ENCODE measurements around the gene RBM10. TPM values are rescaled to one million over a fixed set of nuclear protein-coding genes. Genes with fewer than 3 reads are reported as not detected.

The RBM10 gene
- total RNA-seq, 4 donors from 2014 or later, result 26.5 to 43.0 (median 35.2) TPM

DNA sequence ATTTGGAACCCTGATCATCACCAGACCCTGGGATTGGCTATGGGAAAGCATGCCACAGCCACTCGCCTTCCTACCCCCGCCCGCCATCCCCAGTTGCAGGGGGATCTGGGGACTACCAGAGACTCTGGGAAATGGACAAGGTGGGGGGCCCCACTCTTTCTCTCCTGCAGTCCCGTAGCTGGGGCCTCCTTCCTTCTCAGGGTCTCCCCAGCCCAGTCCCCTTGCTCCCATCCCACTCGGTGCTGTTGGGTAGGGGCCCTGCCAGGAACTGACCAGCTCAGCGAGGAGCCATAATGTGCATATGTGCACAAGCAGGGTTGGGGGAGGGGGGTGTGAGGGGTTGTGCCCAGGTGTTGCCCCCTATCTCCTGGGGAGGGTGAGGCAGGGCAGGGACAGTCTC is 84.4 kb downstream of the RBM10 start:
- Histone ChIP-seq H3K36me3 (peaks cover 38% of the 10 kb centered on the region in 2 donors), H3K4me3 (replicated peaks in 1 of 3) (no peak overlapping the region), H3K4me1 (peaks cover 0 to 6% of the 10 kb centered on the region in 2 donors), H3K27me3 (no peaks in the 10 kb centered on the region), H3K27ac (no peak overlapping the region), H3K9me3 (no peaks in the 10 kb centered on the region)
- TF ChIP-seq, protein P1, sequence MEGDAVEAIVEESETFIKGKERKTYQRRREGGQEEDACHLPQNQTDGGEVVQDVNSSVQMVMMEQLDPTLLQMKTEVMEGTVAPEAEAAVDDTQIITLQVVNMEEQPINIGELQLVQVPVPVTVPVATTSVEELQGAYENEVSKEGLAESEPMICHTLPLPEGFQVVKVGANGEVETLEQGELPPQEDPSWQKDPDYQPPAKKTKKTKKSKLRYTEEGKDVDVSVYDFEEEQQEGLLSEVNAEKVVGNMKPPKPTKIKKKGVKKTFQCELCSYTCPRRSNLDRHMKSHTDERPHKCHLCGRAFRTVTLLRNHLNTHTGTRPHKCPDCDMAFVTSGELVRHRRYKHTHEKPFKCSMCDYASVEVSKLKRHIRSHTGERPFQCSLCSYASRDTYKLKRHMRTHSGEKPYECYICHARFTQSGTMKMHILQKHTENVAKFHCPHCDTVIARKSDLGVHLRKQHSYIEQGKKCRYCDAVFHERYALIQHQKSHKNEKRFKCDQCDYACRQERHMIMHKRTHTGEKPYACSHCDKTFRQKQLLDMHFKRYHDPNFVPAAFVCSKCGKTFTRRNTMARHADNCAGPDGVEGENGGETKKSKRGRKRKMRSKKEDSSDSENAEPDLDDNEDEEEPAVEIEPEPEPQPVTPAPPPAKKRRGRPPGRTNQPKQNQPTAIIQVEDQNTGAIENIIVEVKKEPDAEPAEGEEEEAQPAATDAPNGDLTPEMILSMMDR (IDR thresholded peaks at IDR 0.05), result no peak
- no peak for TF ChIP-seq POLR2A (IDR thresholded peaks at IDR 0.05)
- intact Hi-C loops (cut with DNase I), result loop anchor here (10.0 kb wide), 1 partner anchor 135 kb away; no protein-coding TSS in a partner anchor
- WGBS, 2 donors, result 93 to 100% methylated on average over 2 to 5 of the region's 6 CpGs
- DNase-seq, result no peak

DNA sequence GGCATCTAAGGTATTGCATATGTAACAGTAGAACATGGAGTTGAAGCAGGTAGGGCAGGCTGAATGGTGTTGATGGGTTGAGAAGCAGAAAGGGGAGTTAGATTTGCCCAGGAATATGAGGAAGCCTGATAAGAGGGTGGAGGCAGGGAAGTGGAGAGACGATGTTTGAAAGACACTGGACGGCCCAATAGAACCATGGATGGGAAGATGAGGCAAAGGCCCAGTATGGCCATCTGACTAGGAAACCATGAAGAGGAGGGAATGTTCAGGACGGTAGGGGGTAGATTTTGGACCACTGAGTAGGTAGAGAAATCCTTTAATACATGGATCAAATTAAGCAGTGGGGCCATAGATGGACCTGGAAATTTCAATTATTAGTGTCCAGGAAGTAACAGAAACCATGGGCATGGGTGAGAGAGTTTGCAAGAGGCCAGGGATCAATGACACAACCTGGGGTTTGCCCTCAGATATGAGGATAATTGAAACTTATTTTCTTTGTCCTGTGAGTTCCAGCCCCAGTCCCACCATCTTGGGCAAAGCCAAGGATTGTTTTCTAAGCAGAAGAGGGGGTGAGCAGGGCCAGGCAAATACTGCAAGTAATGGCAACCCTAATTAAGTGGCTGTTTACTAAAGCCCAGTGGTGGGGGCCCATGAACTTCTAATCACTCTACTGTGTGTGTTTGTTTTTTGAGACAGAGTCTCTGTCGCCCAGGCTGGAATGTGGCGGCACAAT is 85.3 kb downstream of the RBM10 start:
- no peak overlapping the region for H3K27ac ChIP-seq
- intact Hi-C loops (cut with DNase I), result no loop called here
- H3K27me3 ChIP-seq, result no peaks in the 10 kb centered on the region
- WGBS, 2 donors, result 88 to 94% methylated on average over 5 of the region's 5 CpGs
- peaks cover 29% of the 10 kb centered on the region in 2 donors for H3K36me3 ChIP-seq
- no peaks in the 10 kb centered on the region for H3K9me3 ChIP-seq
- H3K4me1 ChIP-seq, result peaks cover 0 to 6% of the 10 kb centered on the region in 2 donors
- no peak for DNase-seq
- no peak overlapping the region for H3K4me3 ChIP-seq (replicated peaks in 1 of 3)
- TF ChIP-seq POLR2A (IDR thresholded peaks at IDR 0.05), result no peak
- TF ChIP-seq, protein P1 (IDR thresholded peaks at IDR 0.05), result no peak

DNA sequence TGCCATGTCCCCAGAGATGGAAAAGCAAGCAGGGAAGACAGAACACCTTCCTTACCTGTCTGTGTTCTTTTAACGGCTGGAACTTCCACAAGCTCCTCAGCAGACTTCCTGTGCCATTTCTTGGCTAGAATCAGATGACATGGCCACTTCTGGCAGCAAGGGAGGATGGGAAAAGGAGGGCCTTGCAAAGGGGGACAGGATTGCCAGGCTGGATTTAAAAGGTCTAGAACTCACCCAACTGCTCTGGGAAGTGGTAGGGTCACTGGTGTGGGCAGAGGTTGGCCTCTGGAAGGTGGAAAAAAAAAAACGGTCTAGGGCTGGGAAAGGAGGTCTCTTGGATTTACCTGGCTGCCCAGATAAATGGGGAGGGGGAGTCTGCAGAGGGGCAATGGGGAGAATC is 86.1 kb downstream of the RBM10 start:
- no peak overlapping the region for H3K27ac ChIP-seq
- no peaks in the 10 kb centered on the region for H3K9me3 ChIP-seq
- H3K27me3 ChIP-seq, result no peaks in the 10 kb centered on the region
- no peak overlapping the region for H3K4me3 ChIP-seq (replicated peaks in 1 of 3)
- TF ChIP-seq, protein P1 (IDR thresholded peaks at IDR 0.05), result no peak
- TF ChIP-seq POLR2A (IDR thresholded peaks at IDR 0.05), result no peak
- H3K4me1 ChIP-seq, result peaks cover 0 to 6% of the 10 kb centered on the region in 2 donors
- no peak for DNase-seq
- WGBS, 2 donors, result 63 to 69% methylated on average over 1 to 2 of the region's 2 CpGs
- peaks cover 20 to 21% of the 10 kb centered on the region in 2 donors for H3K36me3 ChIP-seq
- intact Hi-C loops (cut with DNase I), result no loop called here

DNA sequence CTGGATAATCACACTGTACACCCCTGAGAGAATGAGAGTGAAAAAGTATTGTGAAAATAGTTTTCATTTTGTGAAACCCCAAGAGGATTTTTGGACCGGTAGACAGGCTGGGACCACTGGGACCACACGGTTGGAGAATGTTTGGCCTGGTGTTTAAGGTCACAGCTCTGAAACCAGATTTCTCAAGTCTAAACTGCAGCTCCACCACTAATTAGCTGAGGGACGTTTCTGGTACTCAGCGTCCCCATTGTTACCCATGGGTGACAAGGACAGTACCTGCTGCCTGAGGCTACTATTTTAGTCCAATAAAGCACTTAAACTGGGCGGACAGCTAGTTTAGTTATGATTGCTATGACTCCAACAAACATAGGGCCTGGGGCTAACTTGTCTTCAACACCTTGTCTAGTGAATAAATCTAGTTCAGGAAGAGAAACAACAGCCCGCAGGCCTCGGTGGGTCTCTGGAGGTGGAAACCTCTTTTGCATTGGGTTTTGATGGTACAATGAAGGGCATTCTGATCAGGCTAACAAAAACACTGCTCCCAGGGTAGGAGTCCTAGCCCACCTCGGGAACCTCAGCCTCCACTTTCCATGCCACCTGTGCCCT is 87.3 kb downstream of the RBM10 start:
- Histone ChIP-seq H3K4me3 (replicated peaks in 1 of 3) (peak overlapping the region in 1 of 3 donors; percentile 40), H3K27me3 (no peaks in the 10 kb centered on the region), H3K9me3 (no peaks in the 10 kb centered on the region), H3K27ac (peak overlapping the region; percentile 83 to 98 (median 95)), H3K36me3 (peaks cover 9 to 11% of the 10 kb centered on the region in 2 donors), H3K4me1 (peaks cover 0 to 6% of the 10 kb centered on the region in 2 donors)
- intact Hi-C loops (cut with DNase I), result no loop called here
- peak in 1 of 2 donors; percentile 9 for DNase-seq
- 44 to 76% methylated on average over 3 to 5 of the region's 8 CpGs for WGBS, 2 donors
- no peak for TF ChIP-seq POLR2A (IDR thresholded peaks at IDR 0.05)
- TF ChIP-seq, protein P1 (IDR thresholded peaks at IDR 0.05), result no peak

DNA sequence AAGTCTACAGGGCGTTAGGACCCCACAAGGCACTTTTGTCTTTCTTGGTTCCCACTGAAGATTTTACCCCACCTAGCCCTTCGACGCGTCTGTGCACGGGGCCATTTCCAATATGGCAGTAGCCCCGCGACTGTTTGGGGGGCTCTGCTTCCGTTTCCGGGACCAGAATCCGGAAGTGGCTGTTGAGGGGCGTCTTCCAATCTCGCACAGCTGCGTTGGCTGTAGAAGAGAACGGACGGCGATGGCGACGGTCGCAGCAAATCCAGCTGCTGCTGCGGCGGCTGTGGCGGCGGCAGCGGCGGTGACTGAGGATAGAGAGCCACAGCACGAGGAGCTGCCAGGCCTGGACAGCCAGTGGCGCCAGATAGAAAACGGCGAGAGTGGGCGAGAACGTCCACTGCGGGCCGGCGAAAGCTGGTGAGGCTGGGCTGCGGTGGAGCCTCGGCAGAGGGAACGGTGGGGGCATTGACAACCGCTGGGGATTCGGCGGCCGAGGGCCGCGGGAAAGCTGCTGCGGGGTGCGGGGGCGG is 87.8 kb downstream of the RBM10 start, which contains the start of gene USP11:
USP11 (plus strand) TSS at position 207 of the 530 bp plus-strand sequence; CDS start at position 242, 35 bp downstream.
- H3K27me3 ChIP-seq, result no peaks in the 10 kb centered on the region
- no peaks in the 10 kb centered on the region for H3K9me3 ChIP-seq
- peaks cover 6 to 8% of the 10 kb centered on the region in 2 donors for H3K36me3 ChIP-seq
- TF ChIP-seq, protein P1 (IDR thresholded peaks at IDR 0.05), result no peak
- peak in 1 of 2 donors; percentile 71 for TF ChIP-seq POLR2A (IDR thresholded peaks at IDR 0.05)
- intact Hi-C loops (cut with DNase I), result no loop called here
- H3K4me1 ChIP-seq, result peaks cover 0 to 6% of the 10 kb centered on the region in 2 donors
- DNase-seq, result peak; percentile 30 to 43
- 6 to 9% methylated on average over 4 of the region's 46 CpGs for WGBS, 2 donors
- H3K27ac ChIP-seq, result peak within 1 kb of the TSS; percentile 88 to 98 (median 95)
- H3K4me3 ChIP-seq (replicated peaks in 1 of 3), result peak within 1 kb of the TSS in 2 of 3 donors; percentile 40 to 54
